Nephron (organoid): ENCODE measurements around the gene ALK.
"Not testable (repeated sequence)": the region's sequence is repeated elsewhere in the genome, so short reads cannot be mapped to it uniquely, and the experiment has no call there.

Experiments used
- H3K27ac Mint-ChIP-seq, 3 experiments: 2 replicates each; pipeline ENCODE4 v1.8.0; 2020; ENCODE audit warnings: mixed read lengths in 3 of 3, mild to moderate bottlenecking in 2 of 3, moderate library complexity in 1 of 3
- H3K27me3 Mint-ChIP-seq: 2 replicates; pipeline ENCODE4 v1.8.0; 2021; ENCODE audit warnings: low read depth, mild to moderate bottlenecking, moderate library complexity, mixed read lengths
- H3K36me3 Mint-ChIP-seq: 2 replicates; pipeline ENCODE4 v1.8.0; 2020; ENCODE audit warnings: low read depth, mixed read lengths
- H3K4me1 Mint-ChIP-seq: 2 replicates; pipeline ENCODE4 v1.8.0; 2020; ENCODE audit warnings: mixed read lengths
- H3K4me3 Mint-ChIP-seq, 3 experiments: 2 replicates each; pipeline ENCODE4 v1.8.0; 2020; ENCODE audit warnings: mild to moderate bottlenecking in 3 of 3, mixed read lengths in 3 of 3, moderate library complexity in 2 of 3
- H3K9me3 Mint-ChIP-seq: 2 replicates; pipeline ENCODE4 v1.8.0; 2020; ENCODE audit warnings: mixed read lengths
- CTCF ChIP-seq, 3 experiments: fragments of 200-600 bp; sonication (generic); IDR thresholded peaks; one replicate each; pipeline ENCODE4 v1.5.0; 2021; ENCODE audit warnings: antibody characterized with exemption in 3 of 3; ENCODE audit not compliant: unreplicated experiment in 3 of 3

ALK gene

GRCh38 chr2:29837925-29838324 is 83.5 kb downstream of the ALK start:
- Mint-ChIP-seq H3K4me3 (no peak overlapping the region), H3K27ac (no peak overlapping the region), H3K27me3 (peaks cover 22% of the 10 kb centered on the region), H3K9me3 (peaks cover 15% of the 10 kb centered on the region), H3K4me1 (no peaks in the 10 kb centered on the region), H3K36me3 (no peaks in the 10 kb centered on the region)
- TF ChIP-seq CTCF (IDR thresholded peaks at IDR 0.05; ENCODE audit: unreplicated experiment in 3 of 3) = no peak

GRCh38 chr2:29834624-29835023 is 86.8 kb downstream of the ALK start:
- no peak for TF ChIP-seq CTCF (IDR thresholded peaks at IDR 0.05; ENCODE audit: unreplicated experiment in 3 of 3)
- Mint-ChIP-seq H3K4me1 (no peaks in the 10 kb centered on the region), H3K27ac (no peak overlapping the region), H3K36me3 (no peaks in the 10 kb centered on the region), H3K9me3 (peaks cover 18% of the 10 kb centered on the region), H3K27me3 (peaks cover 12% of the 10 kb centered on the region), H3K4me3 (no peak overlapping the region)

- Mint-ChIP-seq H3K27me3 (peaks cover 12% of the 10 kb centered on the region), H3K36me3 (no peaks in the 10 kb centered on the region), H3K27ac (no peak overlapping the region), H3K4me3 (no peak overlapping the region), H3K9me3 (peaks cover 19% of the 10 kb centered on the region), H3K4me1 (no peaks in the 10 kb centered on the region)
- no peak for TF ChIP-seq CTCF (IDR thresholded peaks at IDR 0.05; ENCODE audit: unreplicated experiment in 3 of 3)
Measured at GRCh38 chr2:29834036-29834540, 87.3 kb downstream of the ALK start.

GRCh38 chr2:29831560-29831959 is 89.8 kb downstream of the ALK start:
- no peak overlapping the region for H3K4me3 Mint-ChIP-seq
- no peak overlapping the region for H3K27ac Mint-ChIP-seq
- no peaks in the 10 kb centered on the region for H3K36me3 Mint-ChIP-seq
- peaks cover 12% of the 10 kb centered on the region for H3K9me3 Mint-ChIP-seq
- TF ChIP-seq CTCF (IDR thresholded peaks at IDR 0.05; ENCODE audit: unreplicated experiment in 3 of 3) = no peak
- no peaks in the 10 kb centered on the region for H3K4me1 Mint-ChIP-seq
- H3K27me3 Mint-ChIP-seq = peaks cover 12% of the 10 kb centered on the region

- peaks cover 12% of the 10 kb centered on the region for H3K27me3 Mint-ChIP-seq
- H3K36me3 Mint-ChIP-seq = no peaks in the 10 kb centered on the region
- no peak overlapping the region for H3K4me3 Mint-ChIP-seq
- H3K9me3 Mint-ChIP-seq = peaks cover 17% of the 10 kb centered on the region
- no peaks in the 10 kb centered on the region for H3K4me1 Mint-ChIP-seq
- TF ChIP-seq CTCF (IDR thresholded peaks at IDR 0.05; ENCODE audit: unreplicated experiment in 3 of 3) = no peak
- H3K27ac Mint-ChIP-seq = no peak overlapping the region
Measured at GRCh38 chr2:29829841-29830240, 91.5 kb downstream of the ALK start.

- not testable (repeated sequence) for H3K36me3 Mint-ChIP-seq
Measured at GRCh38 chr2:29824145-29824544, 97.2 kb downstream of the ALK start.

More at GRCh38 chr2:29824145-29824544, 97.2 kb downstream of the ALK start:
- not testable (repeated sequence) for H3K4me3 Mint-ChIP-seq, H3K27ac Mint-ChIP-seq, H3K27me3 Mint-ChIP-seq
- peaks cover 17% of the 10 kb centered on the region for H3K4me1 Mint-ChIP-seq
- peaks cover 25% of the 10 kb centered on the region for H3K9me3 Mint-ChIP-seq
